Activated CD4-positive, alpha-beta T cell treated with anti-CD3 and anti-CD28 coated beads, Interleukin-2, Interleukin-6, amounts not matched to agents 100 ng/mL and 50 ng/mL, durations not matched to agents 16 hours and 8 hours (primary cell): ENCODE data around the gene DRD2.

Experiments
- DNase-seq: peaks from one replicate; pipeline ENCODE4 v3.0.0-alpha.2; 2020

Gene DRD2

DNA sequence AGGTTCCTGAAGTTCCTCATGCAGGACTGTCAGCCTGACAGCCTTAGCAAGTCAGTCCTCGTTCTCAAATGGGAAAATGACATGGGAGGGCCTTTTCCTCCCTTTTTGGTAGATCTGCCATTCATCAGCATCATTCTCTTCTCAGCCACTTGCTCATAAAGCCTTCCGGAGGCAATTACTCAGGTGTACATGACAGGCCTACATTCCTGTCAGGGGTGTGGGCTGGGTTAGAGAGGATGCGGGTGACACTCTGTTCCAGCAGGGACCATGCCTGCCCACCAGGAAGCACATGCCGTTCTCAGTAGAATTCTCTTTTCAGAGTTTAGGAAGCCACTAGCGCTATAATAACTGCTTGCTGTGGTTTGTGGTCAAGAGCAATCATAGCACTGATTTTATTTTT is 111.8 kb downstream of the DRD2 start:
- DNase-seq: no peak
